GM21381 (cell line): ENCODE data around the gene TIMM29.
A peak's percentile ranks its signal among the peaks of the same experiment; 100 is the strongest.

Experiments used
- ATAC-seq: cut with Tn5 transposase; IDR thresholded peaks from one replicate; pipeline ENCODE4 v1.9.1; 2021; ENCODE audit warnings: mild to moderate bottlenecking, moderate library complexity; ENCODE audit not compliant: unreplicated experiment

The TIMM29 gene

DNA sequence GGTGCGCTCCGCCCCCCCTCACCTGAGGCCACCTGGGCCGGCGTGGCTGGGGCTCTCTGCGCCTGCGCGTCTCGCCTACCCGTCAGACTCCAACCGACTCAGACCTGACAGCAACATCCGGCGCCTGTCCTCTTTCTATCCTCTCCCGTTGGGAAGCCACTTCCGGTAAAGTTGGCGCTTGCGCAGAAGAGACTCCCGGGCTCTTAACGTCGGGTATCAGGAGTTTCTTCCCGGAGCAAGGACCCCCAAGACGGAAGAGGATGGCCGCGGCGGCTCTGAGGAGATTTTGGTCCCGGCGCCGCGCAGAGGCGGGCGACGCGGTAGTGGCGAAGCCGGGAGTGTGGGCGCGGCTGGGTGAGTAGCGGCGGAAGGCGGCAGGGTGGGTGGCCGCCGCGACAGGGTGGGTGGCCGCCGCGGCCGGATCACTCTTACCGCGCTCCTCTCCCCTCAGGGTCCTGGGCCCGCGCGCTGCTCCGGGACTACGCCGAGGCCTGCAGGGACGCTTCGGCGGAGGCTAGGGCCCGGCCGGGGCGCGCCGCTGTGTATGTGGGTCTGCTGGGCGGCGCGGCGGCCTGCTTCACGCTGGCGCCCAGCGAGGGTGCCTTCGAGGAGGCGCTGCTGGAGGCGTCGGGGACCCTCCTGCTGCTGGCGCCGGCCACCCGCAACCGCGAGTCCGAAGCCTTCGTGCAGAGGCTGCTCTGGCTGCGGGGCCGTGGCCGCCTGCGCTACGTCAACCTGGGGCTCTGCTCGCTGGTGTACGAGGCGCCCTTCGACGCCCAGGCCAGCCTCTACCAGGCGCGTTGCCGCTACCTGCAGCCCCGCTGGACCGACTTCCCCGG is at the start of gene TIMM29, which contains the start of gene YIPF2:
Gene TIMM29, plus strand, starts transcription at position 249 of the 839 bp plus-strand sequence. Its CDS starts 12 bp downstream, at position 261.
Gene YIPF2, minus strand, starts transcription at position 77 of the 839 bp plus-strand sequence. CDS start 229 bp downstream, outside the sequence.
- peak; percentile 76 for ATAC-seq

DNA sequence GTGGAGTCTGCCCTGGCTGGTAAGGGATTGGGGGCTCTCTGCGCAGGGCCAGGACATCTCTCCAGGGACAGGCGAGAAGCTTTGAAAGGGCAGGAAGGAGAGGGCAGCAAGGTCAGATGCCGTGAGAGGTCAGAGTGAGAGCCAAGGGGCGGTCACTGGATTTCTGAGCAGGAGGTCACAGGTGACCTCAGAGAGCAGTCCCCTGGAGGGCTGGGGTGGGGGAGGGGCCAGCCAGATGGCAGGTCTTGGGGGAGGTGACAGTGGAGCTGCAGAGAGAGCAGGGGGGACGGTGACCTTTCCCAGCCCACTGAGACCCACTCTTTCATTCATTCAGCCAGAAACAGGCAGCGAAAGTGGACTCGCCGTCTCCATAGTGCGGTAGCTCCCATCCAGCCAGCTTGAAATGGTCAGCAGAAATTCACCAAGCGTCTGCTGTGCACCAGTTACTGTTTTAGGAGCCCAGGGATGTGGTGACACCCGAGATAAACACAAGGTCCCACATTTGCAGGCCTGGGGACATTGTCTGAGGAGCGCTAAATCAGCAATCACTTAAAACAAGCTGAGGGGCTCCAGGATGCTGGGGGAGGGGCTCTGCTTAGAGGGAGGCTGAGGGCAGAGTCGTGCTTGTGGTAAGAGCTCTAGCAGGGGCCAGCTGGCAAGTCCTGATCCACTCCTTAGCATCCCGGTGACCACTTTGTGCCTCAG is 47.1 kb upstream of the TIMM29 start:
- no peak for ATAC-seq

DNA sequence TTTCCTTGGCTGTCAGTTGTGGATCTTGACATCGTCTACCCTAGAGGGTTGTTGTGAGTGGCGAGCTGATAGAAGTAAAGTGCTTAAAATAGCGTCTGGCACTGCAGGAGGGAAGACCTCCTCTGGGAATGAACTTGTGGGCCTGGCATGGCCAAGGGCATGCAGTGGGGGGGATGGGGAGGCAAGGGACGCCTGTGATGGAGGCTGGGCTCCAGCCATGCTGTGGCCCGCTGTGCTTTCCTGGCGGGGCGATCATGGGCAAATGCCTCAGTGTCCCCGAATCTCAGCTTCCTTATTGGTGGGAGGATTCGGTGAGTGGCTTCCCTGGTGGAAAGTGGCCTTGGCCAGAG is 46.5 kb upstream of the TIMM29 start:
- no peak for ATAC-seq

DNA sequence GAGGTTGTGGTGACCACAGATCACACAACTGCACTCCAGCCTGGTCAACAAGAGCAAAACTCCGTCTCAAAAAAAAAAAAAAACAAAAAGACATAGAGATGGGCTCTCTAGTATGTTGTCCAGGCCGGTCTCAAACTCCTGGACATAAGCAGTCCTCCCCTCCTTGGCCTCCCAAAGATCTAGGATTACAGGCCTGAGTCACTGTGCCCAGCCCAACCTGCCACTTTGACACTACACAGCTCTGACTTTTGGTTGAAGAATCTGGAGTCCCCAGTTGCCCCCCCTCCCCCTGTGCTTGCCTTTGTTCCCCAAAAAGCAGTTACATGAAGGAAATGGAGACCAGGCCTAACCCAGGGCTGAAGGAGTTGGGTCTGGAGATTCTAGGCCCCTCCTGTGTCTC is 44.3 kb upstream of the TIMM29 start:
- ATAC-seq, result no peak

DNA sequence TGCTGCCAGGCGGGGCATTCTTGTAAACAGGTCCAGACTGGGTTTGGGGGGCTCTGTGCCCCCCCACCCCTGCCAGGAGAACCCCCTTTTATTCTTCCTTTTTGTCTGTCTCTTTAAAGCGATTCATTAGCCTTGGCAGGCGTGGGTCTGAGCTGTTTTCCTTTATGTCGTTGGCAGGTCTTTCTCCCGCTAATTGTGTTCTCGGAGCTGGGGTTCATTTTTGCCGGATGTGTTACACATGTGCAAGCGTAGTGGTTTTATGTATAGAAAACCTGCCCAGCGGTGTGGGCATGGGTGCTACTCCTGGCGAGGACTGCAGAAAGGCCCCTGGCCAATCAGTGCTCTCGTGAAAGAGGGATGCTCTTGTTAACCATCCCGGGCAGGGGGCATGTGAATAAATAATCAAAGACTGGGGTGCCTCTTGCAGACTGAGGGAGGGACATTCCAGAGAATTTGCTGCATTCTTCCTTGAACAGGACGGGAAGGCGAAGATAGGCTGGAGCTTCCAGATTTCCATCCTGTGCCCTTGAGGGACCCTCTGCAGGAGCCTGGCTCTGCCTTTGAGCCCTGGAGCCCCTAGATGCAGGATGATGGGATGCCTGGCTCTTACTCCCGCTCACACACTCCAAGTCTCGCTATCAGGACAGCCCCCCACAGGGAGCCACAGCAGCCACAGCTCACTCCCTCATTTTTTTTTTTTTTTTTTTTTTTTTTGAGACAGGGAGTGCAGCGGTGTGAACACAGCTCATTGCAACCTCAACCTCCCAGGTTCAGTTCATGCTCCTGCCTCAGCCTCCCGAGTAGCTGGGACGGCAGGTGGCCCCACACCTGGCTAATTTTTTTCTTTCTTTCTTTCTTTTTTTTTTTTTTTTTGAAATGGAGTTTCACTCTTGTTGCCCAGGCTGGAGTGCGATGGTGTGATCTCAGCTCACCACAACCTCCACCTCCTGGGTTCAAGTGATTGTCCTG is 43.1 kb upstream of the TIMM29 start:
- no peak for ATAC-seq

DNA sequence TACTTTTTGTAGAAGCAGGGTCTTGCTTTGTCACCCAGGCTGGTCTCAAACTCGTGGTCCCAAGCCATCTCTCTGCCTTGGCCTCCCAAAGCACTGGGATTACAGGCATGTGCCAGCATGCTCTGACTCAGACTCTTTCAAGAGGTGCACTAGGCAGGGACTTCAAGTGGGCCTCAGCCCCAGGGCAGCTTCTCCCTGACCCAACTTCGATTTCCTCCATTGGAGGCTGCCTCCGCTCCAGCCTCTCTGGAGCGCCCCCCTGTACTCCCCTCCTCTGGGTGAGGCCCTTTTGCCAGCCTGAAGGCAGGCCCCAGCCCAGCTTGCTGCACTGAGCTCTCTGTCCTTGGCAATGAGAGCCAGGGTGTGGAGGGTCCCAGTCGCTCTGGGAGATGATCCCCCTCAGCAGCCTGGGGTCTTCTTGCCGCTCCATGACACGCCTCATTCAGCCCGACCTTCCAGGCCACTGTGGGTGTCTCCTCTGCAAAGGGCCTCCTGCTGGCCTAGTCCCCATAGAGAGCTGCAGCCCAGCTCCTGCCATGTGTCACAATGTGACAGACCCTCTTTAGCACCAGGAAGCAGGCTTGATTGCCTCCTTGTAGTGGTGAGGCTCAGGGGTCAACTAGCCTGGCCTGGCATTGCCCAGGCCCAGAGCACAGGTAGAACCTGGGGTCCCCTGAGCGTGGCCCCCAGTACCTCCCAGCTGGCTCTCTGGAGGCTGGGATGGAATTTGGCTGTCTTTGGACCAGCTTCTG is 40.8 kb upstream of the TIMM29 start:
- no peak for ATAC-seq

DNA sequence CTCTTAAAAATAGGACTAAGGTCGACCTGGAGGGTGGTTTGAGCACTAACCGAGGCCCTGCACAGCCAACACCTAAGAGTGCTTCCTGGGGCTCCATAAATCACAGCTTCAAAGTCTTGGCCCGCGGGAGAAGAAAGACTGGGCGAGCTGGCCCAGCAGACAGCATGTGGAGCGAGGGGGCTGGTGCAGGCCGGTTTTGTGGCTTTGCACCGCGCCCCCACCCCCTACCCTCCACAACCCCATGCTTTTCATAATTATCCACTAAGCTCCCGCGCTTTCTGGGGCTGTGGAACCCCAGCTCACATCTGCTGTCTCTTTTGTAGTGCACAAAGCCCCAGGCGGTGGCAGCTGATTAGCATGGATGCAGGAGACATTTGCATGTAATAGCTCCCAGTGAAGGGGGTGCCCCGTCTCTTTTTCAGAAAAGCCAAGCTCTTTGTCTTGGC is 40.2 kb upstream of the TIMM29 start:
- ATAC-seq, result no peak

DNA sequence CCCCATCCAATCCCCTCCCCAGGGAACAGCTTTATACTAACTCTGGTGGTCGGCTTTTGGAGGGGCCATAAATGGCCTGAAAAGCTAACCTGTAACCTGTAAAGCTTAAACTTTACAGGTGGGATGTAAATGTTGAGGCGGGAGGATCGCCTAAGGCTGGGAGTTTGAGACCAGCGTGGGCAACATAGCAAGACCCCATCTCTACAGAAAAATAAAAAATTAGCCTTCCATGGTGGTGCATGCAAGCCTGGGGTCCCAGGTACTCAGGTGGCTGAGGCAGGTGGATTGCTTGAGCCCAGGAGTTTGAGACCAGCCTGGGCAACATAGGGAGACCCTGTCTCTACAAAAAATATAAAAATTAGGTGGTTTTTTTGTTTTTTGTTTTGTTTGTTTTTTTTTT is 38.7 kb upstream of the TIMM29 start:
- ATAC-seq, result no peak

DNA sequence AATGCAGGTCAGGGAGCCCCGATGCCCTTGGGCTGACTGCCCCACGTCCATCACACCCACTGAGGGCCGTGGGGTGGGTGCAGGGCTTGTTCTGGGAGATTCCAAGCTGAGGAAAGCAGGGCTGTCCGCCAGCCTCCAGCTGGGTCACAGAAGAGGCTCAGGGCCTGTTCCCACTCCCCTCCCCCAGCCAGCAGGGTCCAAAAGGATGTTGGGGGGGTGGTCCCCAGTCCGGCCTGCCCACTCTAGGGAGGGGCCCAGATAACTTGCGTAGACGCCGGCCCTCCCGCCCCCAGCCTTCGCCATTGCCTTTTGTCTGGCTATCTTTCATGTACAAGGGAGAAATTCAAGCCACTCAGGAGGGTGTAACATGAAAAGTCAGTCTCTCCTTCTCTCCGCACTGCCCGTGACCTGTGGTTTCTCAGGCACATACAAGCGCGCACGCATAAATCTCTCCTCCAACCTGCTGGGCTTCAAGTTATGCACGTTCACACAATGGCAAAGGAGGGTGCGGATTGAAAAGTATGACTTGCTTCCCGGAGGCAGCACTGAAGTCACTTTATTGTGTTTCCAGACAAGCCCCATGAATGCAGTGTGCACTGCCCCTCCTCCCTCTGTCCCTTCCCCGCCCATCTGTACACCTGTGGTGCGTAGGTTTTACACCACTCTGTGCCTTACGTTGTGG is 37.1 kb upstream of the TIMM29 start:
- no peak for ATAC-seq

DNA sequence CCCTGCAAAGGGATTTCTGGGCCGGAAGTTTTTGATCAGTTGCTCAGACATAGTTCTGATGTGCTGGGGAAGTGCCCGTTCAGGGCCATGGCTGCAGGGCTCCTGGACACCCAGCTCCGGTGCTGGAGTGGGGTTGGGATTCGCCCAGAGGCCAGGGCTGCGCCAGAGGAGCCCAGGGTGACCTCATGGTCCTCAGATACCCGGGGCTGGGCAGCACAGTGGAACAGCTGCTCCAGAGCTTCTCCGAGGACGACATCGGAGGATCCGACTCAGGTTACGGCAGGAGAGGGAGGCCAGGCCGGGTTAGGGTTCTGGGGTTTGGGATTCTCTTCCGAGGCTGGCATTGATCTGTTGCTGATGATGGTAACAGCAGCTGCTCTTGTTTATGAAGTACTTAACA is 36.4 kb upstream of the TIMM29 start:
- no peak for ATAC-seq

DNA sequence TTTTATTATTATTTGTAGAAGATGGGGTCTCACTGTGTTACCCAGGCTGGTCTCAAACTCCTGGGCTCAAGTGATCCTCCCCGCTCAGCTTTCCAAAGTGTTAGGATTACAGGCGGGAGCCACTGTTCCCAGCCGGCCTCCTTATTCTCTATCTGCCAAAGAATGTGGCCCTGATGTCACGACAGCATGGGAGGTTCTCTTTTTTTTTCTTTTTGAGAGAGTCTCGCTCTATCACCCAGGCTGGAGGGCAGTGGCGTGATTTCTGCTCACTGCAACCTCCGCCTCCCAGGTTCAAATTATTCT is 33.7 kb upstream of the TIMM29 start:
- ATAC-seq, result no peak

DNA sequence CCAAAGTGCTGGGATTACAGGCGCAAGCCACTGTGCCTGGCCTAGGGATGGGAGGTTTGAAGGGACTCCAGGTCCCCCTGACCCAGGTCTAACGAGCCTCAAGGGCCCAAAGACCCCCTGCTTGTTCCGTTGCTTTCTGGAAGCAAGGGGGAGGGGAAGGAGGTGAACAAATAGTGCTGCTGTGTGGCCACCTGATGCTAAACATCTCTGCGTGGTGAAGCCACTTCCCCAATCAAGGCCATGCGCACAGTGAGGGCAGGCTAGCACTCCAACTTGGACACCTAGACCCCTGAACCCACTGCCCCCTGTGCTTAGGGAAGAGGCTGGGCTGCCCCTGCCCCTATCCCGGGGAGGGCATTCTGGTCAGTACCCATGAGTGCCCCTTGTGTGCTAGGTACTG is 33.2 kb upstream of the TIMM29 start:
- no peak for ATAC-seq

DNA sequence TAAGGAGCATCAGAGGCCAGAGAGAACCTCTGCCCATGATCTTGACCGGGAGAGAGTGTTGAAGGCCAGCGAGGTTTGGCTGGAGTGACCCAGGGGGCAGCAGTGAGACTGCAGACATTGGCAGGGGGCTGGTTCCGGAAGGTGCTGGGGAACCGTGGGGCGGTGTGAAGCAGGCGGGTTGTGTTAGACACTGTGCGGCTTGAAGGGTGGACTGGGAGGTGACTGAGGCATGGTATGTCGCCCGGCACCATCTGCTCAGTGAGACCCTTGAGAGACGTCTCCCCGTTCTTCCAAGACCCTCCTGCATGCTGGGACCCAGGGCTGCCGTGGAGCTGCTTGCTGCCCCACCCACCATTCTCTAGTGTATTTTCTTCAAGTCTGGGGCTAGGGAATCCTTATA is 32.7 kb upstream of the TIMM29 start:
- no peak for ATAC-seq

DNA sequence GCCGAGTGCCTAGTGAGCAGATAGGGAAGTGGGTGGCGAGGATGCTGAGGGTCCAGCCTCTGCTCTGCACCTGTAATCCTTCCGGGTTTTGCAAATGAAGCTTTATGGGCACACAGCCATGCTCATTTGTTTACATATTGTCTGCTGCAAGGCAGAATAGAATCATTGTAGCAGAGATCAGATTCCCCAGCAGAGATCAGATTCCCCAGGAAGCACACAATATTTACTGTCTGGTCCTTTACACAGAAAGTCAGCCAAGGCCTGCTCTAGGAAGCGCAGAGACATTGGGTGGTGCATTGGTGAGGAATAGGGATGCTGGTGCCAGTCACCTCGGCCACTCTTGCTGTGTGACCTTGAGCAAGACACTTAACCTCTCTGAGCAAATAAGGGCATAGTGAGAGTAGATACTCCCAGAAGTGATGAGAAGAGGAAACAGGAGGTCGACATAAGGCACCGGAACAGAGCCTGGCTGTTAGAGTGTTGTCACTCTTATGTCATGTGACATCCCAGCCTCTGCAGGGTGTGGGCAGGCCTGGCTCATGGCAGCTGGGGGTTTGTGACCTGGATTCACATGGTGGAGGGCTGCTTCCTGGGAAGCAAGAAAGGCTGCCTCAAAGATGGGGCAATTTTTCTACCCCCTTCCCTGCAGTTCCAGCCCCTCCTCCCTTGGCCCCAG is 31.6 kb upstream of the TIMM29 start:
- ATAC-seq, result no peak

DNA sequence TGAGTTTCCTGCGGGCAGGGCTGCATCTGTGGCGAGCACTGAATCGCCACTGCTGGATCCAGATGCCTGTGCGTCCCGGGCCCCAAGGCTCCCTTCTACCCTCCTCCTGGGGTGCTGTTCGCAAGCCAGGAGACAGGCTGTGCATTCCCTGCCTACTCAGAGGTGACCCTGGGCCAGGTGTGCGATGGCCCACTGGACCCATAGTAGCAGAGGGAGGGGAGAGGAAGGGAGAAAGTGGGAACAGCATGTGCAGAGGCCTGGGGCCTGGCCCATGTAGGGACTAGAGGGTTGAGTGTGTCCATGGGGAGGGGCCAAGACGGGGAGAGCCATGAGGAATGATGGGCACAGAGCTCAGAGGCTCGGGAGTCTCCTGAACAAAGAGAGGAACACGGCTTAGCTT is 30.0 kb upstream of the TIMM29 start:
- ATAC-seq, result no peak

DNA sequence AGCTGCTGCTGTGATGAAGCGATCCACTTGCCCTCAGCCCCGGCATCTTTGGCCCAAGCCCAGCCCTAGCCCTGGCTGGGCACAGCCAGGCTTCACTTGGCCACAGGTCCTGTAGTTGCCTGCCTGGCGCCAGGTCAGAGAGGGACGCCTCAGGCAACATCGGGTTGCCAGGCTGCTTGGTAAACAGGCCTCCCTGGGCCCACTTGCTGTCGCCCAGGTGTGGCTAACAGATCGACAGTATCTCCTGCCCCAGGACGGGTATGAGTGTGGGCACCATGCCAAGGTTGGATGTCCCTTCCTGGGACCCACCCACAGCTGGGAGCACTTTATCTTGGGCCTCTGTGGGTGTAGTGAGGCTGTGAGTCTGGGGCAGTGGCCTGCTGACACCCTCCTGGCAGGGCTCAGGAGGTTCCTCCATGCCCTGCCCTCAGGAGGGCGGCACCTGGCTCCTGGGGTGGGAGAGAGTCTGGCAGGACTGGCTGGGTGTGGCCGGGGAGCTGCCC is 29.4 kb upstream of the TIMM29 start:
- no peak for ATAC-seq

DNA sequence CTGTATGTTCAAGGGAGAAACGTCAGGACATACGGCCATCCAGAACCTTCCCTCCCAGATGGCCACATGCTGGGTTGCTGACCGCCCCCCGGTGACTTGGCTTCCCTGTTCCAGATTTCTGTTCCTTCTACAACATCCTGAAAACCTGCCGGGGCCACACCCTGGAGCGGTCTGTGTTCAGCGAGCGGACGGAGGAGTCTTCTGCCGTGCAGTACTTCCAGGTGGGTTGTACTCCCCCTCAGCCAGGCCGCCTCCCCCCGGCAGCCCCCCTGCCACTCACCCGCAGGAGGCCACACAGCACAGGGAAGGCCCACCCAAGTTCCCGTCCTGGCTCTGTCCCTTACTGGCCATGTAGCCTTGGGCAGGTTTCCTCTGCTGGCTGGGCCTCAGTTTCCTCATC is 20.7 kb upstream of the TIMM29 start:
- no peak for ATAC-seq

DNA sequence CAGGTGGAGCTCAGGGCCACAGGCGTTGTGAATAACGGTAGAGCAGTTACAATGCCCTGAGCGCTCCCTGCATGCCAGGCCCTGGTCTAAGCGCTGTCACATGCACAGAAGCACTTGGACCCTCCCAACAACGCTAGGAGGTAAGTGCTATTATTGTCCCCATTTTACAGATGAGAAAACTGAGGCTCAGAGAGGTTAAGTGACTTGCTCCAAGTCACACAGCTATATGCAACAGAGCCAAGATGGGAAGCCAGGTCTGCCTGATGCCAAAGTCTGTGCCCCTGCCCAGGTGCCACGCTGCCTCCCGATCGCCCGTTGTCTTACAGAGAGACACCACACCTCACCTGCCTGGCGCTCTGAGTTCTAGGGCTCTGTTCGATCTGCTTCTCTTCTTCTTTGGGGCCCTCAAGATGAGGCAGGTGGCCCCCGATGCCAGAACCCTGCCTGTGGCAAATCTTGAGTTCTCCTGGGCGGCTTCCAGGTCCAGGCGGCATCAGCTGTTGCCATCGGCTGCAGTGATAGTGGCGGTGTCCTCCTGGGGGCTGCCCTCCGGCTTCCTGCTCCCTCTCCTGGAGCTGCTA is 20.1 kb upstream of the TIMM29 start:
- ATAC-seq, result no peak
